SK-N-SH (cell line): ENCODE measurements around the gene DLL1.

Experiments
- CHD2 ChIP-seq: fragments of 150-350 bp; IDR thresholded peaks from 2 replicates; pipeline ENCODE4 v1.6.1; 2018; ENCODE audit warnings: low read length; ENCODE audit not compliant: partially characterized antibody
- POLR2AphosphoS5 ChIP-seq: IDR thresholded peaks from 2 replicates; pipeline ENCODE4 v1.6.1; 2012; ENCODE audit warnings: low read depth, low read length
- TAF1 ChIP-seq: IDR thresholded peaks from 2 replicates; pipeline ENCODE4 v1.6.1; 2012; ENCODE audit warnings: low read depth, mild to moderate bottlenecking, low read length, moderate library complexity, borderline replicate concordance
- YY1 ChIP-seq: IDR thresholded peaks from 2 replicates; pipeline ENCODE4 v1.4.0; 2012; ENCODE audit warnings: low read depth, mild to moderate bottlenecking

DNA sequence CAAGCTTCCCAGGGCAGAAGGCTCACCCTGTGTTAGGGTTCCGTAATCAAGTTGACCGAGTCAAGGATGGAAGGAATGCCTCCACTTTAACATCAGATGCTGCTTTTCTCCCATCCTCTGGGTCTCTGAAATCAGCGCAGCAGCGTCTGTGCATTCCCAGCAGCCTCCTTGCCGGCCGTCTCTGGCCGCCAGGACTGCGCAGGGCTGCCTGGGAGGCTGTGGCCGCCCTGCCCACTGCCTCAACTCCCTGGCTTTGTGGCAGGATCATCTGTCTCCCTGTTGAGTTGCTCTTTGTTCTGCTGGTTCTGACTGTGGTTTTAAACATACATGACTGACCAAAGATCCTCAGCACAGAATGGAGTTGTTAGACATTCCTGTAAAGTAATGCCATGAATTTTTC lies 56.5 kb downstream of the DLL1 start:
- TF ChIP-seq CHD2, result no peak
- no peak for TF ChIP-seq POLR2AphosphoS5
- TF ChIP-seq YY1, result no peak
- TF ChIP-seq TAF1, result no peak
